MM.1S (cell line): ENCODE data around the gene GNAL.
A peak's percentile ranks its signal among the peaks of the same experiment; 100 is the strongest.

ENCODE experiments used
- DNase-seq: peaks from one replicate; pipeline ENCODE4 v3.0.0-alpha.2; 2015
- H2AFZ ChIP-seq: fragments of 300-600 bp; sonication (generic); 2 replicates; pipeline ENCODE4 v1.6.0; 2016; ENCODE audit warnings: antibody characterized with exemption, low read length
- H3F3A ChIP-seq: fragments of 300-600 bp; sonication (generic); 2 replicates; pipeline ENCODE4 v1.6.1; 2016; ENCODE audit warnings: mild to moderate bottlenecking, antibody characterized with exemption, low read length, moderate library complexity, mixed read lengths; ENCODE audit not compliant: insufficient read depth
- H3K27ac ChIP-seq: fragments of 300-600 bp; sonication (generic); 2 replicates; pipeline ENCODE4 v1.5.1; 2016; ENCODE audit warnings: mild to moderate bottlenecking, low read length
- H3K27me3 ChIP-seq: fragments of 300-600 bp; sonication (generic); replicated peaks from 2 replicates; pipeline ENCODE4 v1.6.0; 2016; ENCODE audit warnings: low read length; ENCODE audit not compliant: insufficient read depth
- H3K36me3 ChIP-seq: fragments of 300-600 bp; sonication (generic); replicated peaks from 2 replicates; pipeline ENCODE4 v1.6.1; 2016; ENCODE audit warnings: mild to moderate bottlenecking, low read length, mixed read lengths; ENCODE audit not compliant: insufficient read depth
- H3K4me1 ChIP-seq: fragments of 300-600 bp; sonication (generic); 2 replicates; pipeline ENCODE4 v1.6.1; 2016; ENCODE audit warnings: low read length, mixed read lengths
- H3K4me2 ChIP-seq: fragments of 300-600 bp; sonication (generic); 2 replicates; pipeline ENCODE4 v1.6.0; 2016; ENCODE audit warnings: low read depth, low read length
- H3K4me3 ChIP-seq: fragments of 300-600 bp; sonication (generic); 2 replicates; pipeline ENCODE4 v1.5.1; 2016; ENCODE audit warnings: low read length, mixed read lengths
- H3K79me2 ChIP-seq: fragments of 300-600 bp; sonication (generic); 2 replicates; pipeline ENCODE4 v1.6.1; 2016; ENCODE audit warnings: mixed run types, low read length, mixed read lengths
- H3K9ac ChIP-seq: fragments of 300-600 bp; sonication (generic); 2 replicates; pipeline ENCODE4 v1.6.1; 2016; ENCODE audit warnings: low read length, mixed read lengths
- H3K9me2 ChIP-seq: fragments of 300-600 bp; sonication (generic); replicated peaks from 2 replicates; pipeline ENCODE4 v1.6.1; 2016; ENCODE audit warnings: mild to moderate bottlenecking, low read length, mixed read lengths; ENCODE audit not compliant: insufficient read depth
- H3K9me3 ChIP-seq: fragments of 300-600 bp; sonication (generic); replicated peaks from 2 replicates; pipeline ENCODE4 v1.6.1; 2016; ENCODE audit warnings: mild to moderate bottlenecking, low read length, mixed read lengths; ENCODE audit not compliant: insufficient read depth
- H4K20me1 ChIP-seq: fragments of 300-600 bp; sonication (generic); 2 replicates; pipeline ENCODE4 v1.6.1; 2016; ENCODE audit warnings: mild to moderate bottlenecking, low read length, moderate library complexity, mixed read lengths; ENCODE audit not compliant: insufficient read depth
- CTCF ChIP-seq: fragments of 300-600 bp; sonication (generic); IDR thresholded peaks from 2 replicates; pipeline ENCODE4 v1.5.1; 2016; ENCODE audit warnings: antibody characterized with exemption, low read length, mixed read lengths
- EZH2 ChIP-seq: fragments of 300-600 bp; sonication (generic); optimal IDR thresholded peaks from 2 replicates; pipeline ENCODE3; 2017; ENCODE audit warnings: low read depth, mild to moderate bottlenecking, antibody characterized with exemption, low read length, mixed read lengths
- EZH2phosphoT487 ChIP-seq: fragments of 300-600 bp; sonication (generic); IDR thresholded peaks from 2 replicates; pipeline ENCODE4 v1.6.1; 2018; ENCODE audit warnings: antibody characterized with exemption, low read length

The GNAL gene

GRCh38 chr18:11651899-11652298 lies 37.2 kb upstream of the GNAL start:
- no peaks in the 10 kb centered on the region for H3F3A ChIP-seq
- no peak overlapping the region for H3K9ac ChIP-seq
- no peaks in the 10 kb centered on the region for H4K20me1 ChIP-seq
- H3K9me2 ChIP-seq: no peaks in the 10 kb centered on the region
- no peaks in the 10 kb centered on the region for H3K36me3 ChIP-seq
- no peak overlapping the region for H3K27ac ChIP-seq
- no peak overlapping the region for H2AFZ ChIP-seq
- no peaks in the 10 kb centered on the region for H3K4me1 ChIP-seq
- H3K4me3 ChIP-seq: no peak overlapping the region
- DNase-seq: no peak
- no peaks in the 10 kb centered on the region for H3K79me2 ChIP-seq
- no peak overlapping the region for H3K4me2 ChIP-seq
- H3K27me3 ChIP-seq: no peaks in the 10 kb centered on the region
- H3K9me3 ChIP-seq: no peaks in the 10 kb centered on the region
- TF ChIP-seq EZH2phosphoT487 (no peak), CTCF (no peak), EZH2 (no peak)

- Histone ChIP-seq H3K9me2 (no peaks in the 10 kb centered on the region), H2AFZ (no peak overlapping the region), H3K4me3 (no peak overlapping the region), H3K36me3 (no peaks in the 10 kb centered on the region), H3K4me1 (no peaks in the 10 kb centered on the region), H4K20me1 (no peaks in the 10 kb centered on the region), H3F3A (no peaks in the 10 kb centered on the region), H3K79me2 (no peaks in the 10 kb centered on the region), H3K9me3 (no peaks in the 10 kb centered on the region), H3K9ac (no peak overlapping the region), H3K27me3 (0 out of 2 replicates have a peak, but pooled peaks cover 3% of the 10 kb centered on the region), H3K4me2 (no peak overlapping the region), H3K27ac (no peak overlapping the region)
- TF ChIP-seq EZH2: no peak
- TF ChIP-seq EZH2phosphoT487: no peak
- no peak for TF ChIP-seq CTCF
- DNase-seq: no peak
Measured at GRCh38 chr18:11653521-11653920, 35.5 kb upstream of the GNAL start.

- Histone ChIP-seq H3K4me1 (no peaks in the 10 kb centered on the region), H3K4me2 (peak overlapping the region; percentile 43), H4K20me1 (no peaks in the 10 kb centered on the region), H3K9me2 (no peaks in the 10 kb centered on the region), H3K4me3 (no peak overlapping the region), H3K79me2 (no peaks in the 10 kb centered on the region), H2AFZ (no peak overlapping the region; the same call in 1 of the 2 replicates), H3K27me3 (0 out of 2 replicates have a peak, but pooled peaks cover 3% of the 10 kb centered on the region), H3F3A (no peaks in the 10 kb centered on the region), H3K9ac (no peak overlapping the region), H3K27ac (no peak overlapping the region), H3K9me3 (no peaks in the 10 kb centered on the region), H3K36me3 (no peaks in the 10 kb centered on the region)
- DNase-seq: peak; percentile 49
- TF ChIP-seq EZH2: no peak
- TF ChIP-seq CTCF: peak; percentile 91
Measured at GRCh38 chr18:11654736-11655605, 34.1 kb upstream of the GNAL start.
